HepG2 (cell line): ENCODE results near the gene VSIG10L. TPM values are rescaled to one million over a fixed set of nuclear protein-coding genes. Genes with fewer than 3 reads are reported as not detected.

ENCODE experiments used
- FOXP4 ChIP-seq: sonication (generic); formaldehyde crosslinking; IDR thresholded peaks from 2 replicates; pipeline ENCODE4 v1.4.0; 2020; ENCODE audit warnings: missing genetic modification reagents
- GATAD2A ChIP-seq: IDR thresholded peaks from 2 replicates; pipeline ENCODE4 v1.6.1; 2016
- HES4 ChIP-seq: sonication (generic); formaldehyde crosslinking; IDR thresholded peaks from 2 replicates; pipeline ENCODE4 v1.9.0; 2021; ENCODE audit warnings: mild to moderate bottlenecking, missing genetic modification reagents, borderline replicate concordance
- IRF1 ChIP-seq: sonication (generic); formaldehyde crosslinking; IDR thresholded peaks from 2 replicates; pipeline ENCODE4 v1.4.0; 2020; ENCODE audit warnings: low read depth, mild to moderate bottlenecking, missing genetic modification reagents
- NFE2L2 ChIP-seq: fragments of 150-350 bp; IDR thresholded peaks from 2 replicates; pipeline ENCODE4 v1.6.1; 2014; ENCODE audit warnings: low read length
- NFKBIZ ChIP-seq: IDR thresholded peaks from 2 replicates; pipeline ENCODE4 v1.6.1; 2018; ENCODE audit warnings: missing genetic modification reagents, missing compliant biosample characterization
- NFYB ChIP-seq: sonication (generic); formaldehyde crosslinking; IDR thresholded peaks from 2 replicates; pipeline ENCODE4 v1.4.0; 2020; ENCODE audit warnings: missing genetic modification reagents
- PHF5A ChIP-seq: IDR thresholded peaks from one replicate; pipeline ENCODE4 v1.6.1; 2018; ENCODE audit warnings: low read depth, missing genetic modification reagents; ENCODE audit not compliant: unreplicated experiment
- SMC3 ChIP-seq: IDR thresholded peaks from 2 replicates; pipeline ENCODE4 v1.6.1; 2011; ENCODE audit warnings: low read length, improper control_type of control experiment
- SNAPC4 ChIP-seq: sonication (generic); formaldehyde crosslinking; IDR thresholded peaks from 2 replicates; pipeline ENCODE4 v1.4.0; 2020; ENCODE audit warnings: mild to moderate bottlenecking, missing genetic modification reagents
- THAP8 ChIP-seq: sonication (generic); formaldehyde crosslinking; IDR thresholded peaks from 2 replicates; pipeline ENCODE4 v1.5.1; 2020; ENCODE audit warnings: missing genetic modification reagents, mild to moderate bottlenecking, borderline replicate concordance
- XBP1 ChIP-seq: sonication (generic); formaldehyde crosslinking; IDR thresholded peaks from 2 replicates; pipeline ENCODE4 v1.5.0; 2020; ENCODE audit warnings: missing genetic modification reagents
- ZBTB8A ChIP-seq: sonication (generic); formaldehyde crosslinking; IDR thresholded peaks from 2 replicates; pipeline ENCODE4 v1.4.0; 2020; ENCODE audit warnings: mild to moderate bottlenecking, low read depth, missing genetic modification reagents, borderline replicate concordance
- ZC3H4 ChIP-seq: sonication (generic); formaldehyde crosslinking; IDR thresholded peaks from 2 replicates; pipeline ENCODE4 v1.4.0; 2020; ENCODE audit warnings: missing genetic modification reagents, borderline replicate concordance
- ZNF589 ChIP-seq: sonication (generic); formaldehyde crosslinking; conservative IDR thresholded peaks from 2 replicates; pipeline ENCODE4 v1.8.0; 2022; ENCODE audit warnings: mild to moderate bottlenecking, moderate library complexity, missing genetic modification reagents
- ZNF615 ChIP-seq: sonication (generic); formaldehyde crosslinking; IDR thresholded peaks from 2 replicates; pipeline ENCODE4 v1.5.0; 2020; ENCODE audit warnings: mild to moderate bottlenecking, missing genetic modification reagents, borderline replicate concordance
- ZNF670 ChIP-seq: sonication (generic); formaldehyde crosslinking; IDR thresholded peaks from 2 replicates; pipeline ENCODE4 v1.8.0; 2022; ENCODE audit warnings: mild to moderate bottlenecking, missing genetic modification reagents, borderline replicate concordance
- ZNF766 ChIP-seq: sonication (generic); formaldehyde crosslinking; IDR thresholded peaks from 2 replicates; pipeline ENCODE4 v1.5.0; 2020; ENCODE audit warnings: missing genetic modification reagents, borderline replicate concordance
- ZNF772 ChIP-seq: sonication (generic); formaldehyde crosslinking; IDR thresholded peaks from 2 replicates; pipeline ENCODE4 v1.5.0; 2020; ENCODE audit warnings: mild to moderate bottlenecking, missing genetic modification reagents
- ZNF83 ChIP-seq: sonication (generic); formaldehyde crosslinking; IDR thresholded peaks from 2 replicates; pipeline ENCODE4 v1.4.0; 2020; ENCODE audit warnings: missing genetic modification reagents, mild to moderate bottlenecking, borderline replicate concordance
- polyA plus RNA-seq, 8 experiments: library from polyadenylated mRNA; depleted of rRNA in 3 of 8; stranded (reverse) in 7 of 8; unstranded in 1 of 8; fragments of >200 nt; fragmentation: Illumina TruSeq in 4 of 8; extraction: Trizol in 4 of 8; gene quantifications; 2 replicates each; pipeline versions ENCODE4 v1.2.1 to v1.2.3, GENCODE V29; 2011 to 2016; ENCODE audit warnings: low read depth in 4 of 8, missing spikeins in 1 of 8, mixed read lengths in 1 of 8; ENCODE audit not compliant: insufficient read depth in 1 of 8
- total RNA-seq, 5 experiments: library from RNA; depleted of rRNA; stranded (reverse); fragments of >200 nt; fragmentation: Illumina TruSeq; extraction: Trizol; gene quantifications; 2 replicates each; pipeline ENCODE4 v1.2.3, GENCODE V29; 2016; ENCODE audit warnings: low read depth in 1 of 5
- TF ChIP-seq, protein P1 (sequence below): IDR thresholded peaks from 2 replicates; pipeline ENCODE4 v1.6.1; 2016; ENCODE audit warnings: low read depth, borderline replicate concordance
- TF ChIP-seq, protein P2 (sequence below): sonication (generic); formaldehyde crosslinking; IDR thresholded peaks from 2 replicates; pipeline ENCODE4 v1.4.0; 2020; ENCODE audit warnings: missing genetic modification reagents, low read depth, mild to moderate bottlenecking, borderline replicate concordance

The VSIG10L gene
- total and polyA plus RNA-seq, 2 of the 13 experiments (the other 11 are each of a cell fraction or from before 2014, with no cell fraction given): 2.7 to 8.5 TPM

- TF ChIP-seq ZC3H4 (CRISPR knock-in tag): peak; percentile 84; the same call in 1 of the 2 replicates
- TF ChIP-seq IRF1 (CRISPR knock-in tag): no peak
- TF ChIP-seq NFE2L2: no peak
- TF ChIP-seq GATAD2A: peak; percentile 90
- peak; percentile 98 for TF ChIP-seq ZBTB8A (CRISPR knock-in tag)
- TF ChIP-seq ZNF615 (CRISPR knock-in tag): peak; percentile 37; the same call in 1 of the 2 replicates
- TF ChIP-seq ZNF670 (CRISPR knock-in tag): no peak
- TF ChIP-seq ZNF772: no peak
- no peak for TF ChIP-seq PHF5A (CRISPR knock-in tag)
- no peak for TF ChIP-seq HES4
- TF ChIP-seq, protein P1, sequence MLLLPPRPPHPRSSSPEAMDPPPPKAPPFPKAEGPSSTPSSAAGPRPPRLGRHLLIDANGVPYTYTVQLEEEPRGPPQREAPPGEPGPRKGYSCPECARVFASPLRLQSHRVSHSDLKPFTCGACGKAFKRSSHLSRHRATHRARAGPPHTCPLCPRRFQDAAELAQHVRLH (CRISPR knock-in tag): no peak
- no peak for TF ChIP-seq ZNF83 (CRISPR knock-in tag)
- TF ChIP-seq SNAPC4 (CRISPR knock-in tag): no peak
- TF ChIP-seq NFKBIZ (CRISPR knock-in tag): no peak
- TF ChIP-seq SMC3: no peak
- TF ChIP-seq ZNF589 (CRISPR knock-in tag): peak; percentile 12; the same call in 1 of the 2 replicates
- TF ChIP-seq, protein P2, sequence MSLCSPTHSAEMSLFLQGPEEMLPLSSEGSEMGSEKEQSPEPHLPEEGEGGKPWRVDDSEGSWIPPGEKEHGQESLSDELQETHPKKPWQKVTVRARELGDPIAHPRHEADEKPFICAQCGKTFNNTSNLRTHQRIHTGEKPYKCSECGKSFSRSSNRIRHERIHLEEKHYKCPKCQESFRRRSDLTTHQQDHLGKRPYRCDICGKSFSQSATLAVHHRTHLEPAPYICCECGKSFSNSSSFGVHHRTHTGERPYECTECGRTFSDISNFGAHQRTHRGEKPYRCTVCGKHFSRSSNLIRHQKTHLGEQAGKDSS (CRISPR knock-in tag): no peak
- TF ChIP-seq ZNF766 (CRISPR knock-in tag): peak; percentile 12; the same call in 1 of the 2 replicates
- TF ChIP-seq NFYB (CRISPR knock-in tag): no peak
- no peak for TF ChIP-seq XBP1 (CRISPR knock-in tag)
- no peak for TF ChIP-seq THAP8 (CRISPR knock-in tag)
- TF ChIP-seq FOXP4 (CRISPR knock-in tag): peak; percentile 90
These were observed 12.8 kb upstream of the VSIG10L start (continued) for GRCh38 chr19:51354742-51355148.
